ENCODE results near the gene ACP1.

ACP1 gene

GRCh38 chr2:287911-288757 lies 23.4 kb downstream of the ACP1 start, which contains the start of gene ALKAL2:
ALKAL2 (minus strand) TSS chr2:288091; CDS start chr2:287835, 256 bp downstream.
- no peak within 1 kb of the TSS for H3K4me3 ChIP-seq (ENCODE audit: low read length)
- TF ChIP-seq CTCF (IDR thresholded peaks at IDR 0.05; ENCODE audit: insufficient read depth, low read depth, low read length, missing control alignments), result no peak
- DNase-seq (ENCODE audit: low read depth), result peak; percentile 16

GRCh38 chr2:288758-289361 lies 24.1 kb downstream of the ACP1 start:
- DNase-seq (ENCODE audit: low read depth), result no peak
- no peak for TF ChIP-seq CTCF (IDR thresholded peaks at IDR 0.05; ENCODE audit: insufficient read depth, low read depth, low read length, missing control alignments)
- peak overlapping the region; percentile 46 for H3K4me3 ChIP-seq (ENCODE audit: low read length)

GRCh38 chr2:289362-290089 lies 24.8 kb downstream of the ACP1 start:
- H3K4me3 ChIP-seq (ENCODE audit: low read length), result peak overlapping the region; percentile 46
- no peak for TF ChIP-seq CTCF (IDR thresholded peaks at IDR 0.05; ENCODE audit: insufficient read depth, low read depth, low read length, missing control alignments)
- DNase-seq (ENCODE audit: low read depth), result peak; percentile 18

- H3K4me3 ChIP-seq (ENCODE audit: low read length), result peak overlapping the region; percentile 46
- DNase-seq (ENCODE audit: low read depth), result peak; percentile 74
- TF ChIP-seq CTCF (IDR thresholded peaks at IDR 0.05; ENCODE audit: insufficient read depth, low read depth, low read length, missing control alignments), result peak; percentile 77
Measured at GRCh38 chr2:290090-290722, 25.5 kb downstream of the ACP1 start.

GRCh38 chr2:295090-295489 lies 30.3 kb downstream of the ACP1 start:
- H3K4me3 ChIP-seq (ENCODE audit: low read length), result no peak overlapping the region
- TF ChIP-seq CTCF (IDR thresholded peaks at IDR 0.05; ENCODE audit: insufficient read depth, low read depth, low read length, missing control alignments), result no peak
- no peak for DNase-seq (ENCODE audit: low read depth)

GRCh38 chr2:296354-296753 lies 31.6 kb downstream of the ACP1 start:
- H3K4me3 ChIP-seq (ENCODE audit: low read length), result no peak overlapping the region
- no peak for DNase-seq (ENCODE audit: low read depth)
- TF ChIP-seq CTCF (IDR thresholded peaks at IDR 0.05; ENCODE audit: insufficient read depth, low read depth, low read length, missing control alignments), result no peak
